B cell (primary cell): Measurements from ENCODE around the gene TNRC6A.

Experiments
- CTCF ChIP-seq: fragments of 200-600 bp; IDR thresholded peaks from one replicate; pipeline ENCODE4 v1.8.0; 2022; ENCODE audit warnings: antibody characterized with exemption, mild to moderate bottlenecking
- EZH2 ChIP-seq: IDR thresholded peaks from 2 replicates; pipeline ENCODE4 v1.6.1; 2012; ENCODE audit warnings: borderline replicate concordance, low read depth, mild to moderate bottlenecking, moderate library complexity, low read length; ENCODE audit not compliant: insufficient read depth, poor library complexity, severe bottlenecking

- TF ChIP-seq CTCF (no peak), EZH2 (no peak)
These were observed 124.4 kb downstream of the TNRC6A start for GRCh38 chr16:24853830-24854229.
